OCI-LY7 (cell line): Measurements from ENCODE around the gene BTRC.

Source experiments
- EZH2phosphoT487 ChIP-seq: fragments of 200-600 bp; sonication (generic); IDR thresholded peaks from 2 replicates; pipeline ENCODE4 v1.6.1; 2018; ENCODE audit warnings: low read depth, borderline replicate concordance, mild to moderate bottlenecking, mixed run types, antibody characterized with exemption, low read length, moderate library complexity, mixed read lengths
- TF ChIP-seq, protein P1 (sequence below): fragments of 200-600 bp; sonication (generic); conservative IDR thresholded peaks from 2 replicates; pipeline ENCODE4 v1.5.1; 2014; ENCODE audit warnings: mild to moderate bottlenecking, antibody characterized with exemption, low read length, moderate library complexity, mixed read lengths

DNA sequence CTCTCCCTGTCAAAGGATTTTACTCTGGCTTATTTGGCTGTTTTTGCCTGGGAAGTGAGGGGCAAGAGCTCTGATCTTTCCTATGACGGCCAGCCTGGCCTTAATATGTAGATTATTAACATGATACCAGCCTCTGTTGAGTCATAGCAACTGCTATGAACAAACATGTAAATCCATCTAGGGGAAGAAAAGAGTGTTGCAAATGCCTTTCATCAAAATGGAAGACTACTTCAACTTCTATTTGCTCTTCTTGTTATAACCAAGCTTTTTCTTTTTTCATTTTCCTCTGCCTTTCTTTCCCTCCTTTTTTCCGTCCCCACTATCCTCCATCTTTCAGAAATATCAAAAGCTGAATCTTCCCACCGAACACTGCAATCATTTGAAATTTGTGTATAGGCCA lies 46.6 kb downstream of the BTRC start:
- TF ChIP-seq, protein P1, sequence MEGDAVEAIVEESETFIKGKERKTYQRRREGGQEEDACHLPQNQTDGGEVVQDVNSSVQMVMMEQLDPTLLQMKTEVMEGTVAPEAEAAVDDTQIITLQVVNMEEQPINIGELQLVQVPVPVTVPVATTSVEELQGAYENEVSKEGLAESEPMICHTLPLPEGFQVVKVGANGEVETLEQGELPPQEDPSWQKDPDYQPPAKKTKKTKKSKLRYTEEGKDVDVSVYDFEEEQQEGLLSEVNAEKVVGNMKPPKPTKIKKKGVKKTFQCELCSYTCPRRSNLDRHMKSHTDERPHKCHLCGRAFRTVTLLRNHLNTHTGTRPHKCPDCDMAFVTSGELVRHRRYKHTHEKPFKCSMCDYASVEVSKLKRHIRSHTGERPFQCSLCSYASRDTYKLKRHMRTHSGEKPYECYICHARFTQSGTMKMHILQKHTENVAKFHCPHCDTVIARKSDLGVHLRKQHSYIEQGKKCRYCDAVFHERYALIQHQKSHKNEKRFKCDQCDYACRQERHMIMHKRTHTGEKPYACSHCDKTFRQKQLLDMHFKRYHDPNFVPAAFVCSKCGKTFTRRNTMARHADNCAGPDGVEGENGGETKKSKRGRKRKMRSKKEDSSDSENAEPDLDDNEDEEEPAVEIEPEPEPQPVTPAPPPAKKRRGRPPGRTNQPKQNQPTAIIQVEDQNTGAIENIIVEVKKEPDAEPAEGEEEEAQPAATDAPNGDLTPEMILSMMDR = no peak
- TF ChIP-seq EZH2phosphoT487 = no peak
